Mesodermal cell (in vitro differentiated cells): ENCODE results near the gene JUP.

ENCODE experiments used
- H3K27ac ChIP-seq: 2 replicates; pipeline ENCODE4 v1.7.0; 2013; ENCODE audit warnings: mild to moderate bottlenecking, low read depth, low read length, moderate library complexity; ENCODE audit not compliant: severe bottlenecking
- H3K36me3 ChIP-seq: 2 replicates; pipeline ENCODE4 v1.7.1; 2013; ENCODE audit warnings: mild to moderate bottlenecking, low read length, moderate library complexity; ENCODE audit not compliant: control insufficient read depth, insufficient read depth
- H3K4me1 ChIP-seq: one replicate; pipeline ENCODE4 v1.7.1; 2013; ENCODE audit warnings: mild to moderate bottlenecking, low read length; ENCODE audit not compliant: insufficient read depth, control insufficient read depth, poor library complexity, severe bottlenecking
- H3K4me3 ChIP-seq: 2 replicates; pipeline ENCODE4 v1.7.0; 2013; ENCODE audit warnings: low read length, control low read depth, mild to moderate bottlenecking; ENCODE audit not compliant: insufficient read depth, poor library complexity, severe bottlenecking; ENCODE audit errors: extremely low read depth
- H3K9me3 ChIP-seq: 2 replicates; pipeline ENCODE4 v1.7.1; 2013; ENCODE audit warnings: mild to moderate bottlenecking, low read length, moderate library complexity; ENCODE audit not compliant: control insufficient read depth
- WGBS, 2 experiments: methylation state at CpG; one replicate each; pipeline ENCODE4 v1.1.5; 2013; ENCODE audit warnings: missing lambda C conversion rate in 2 of 2; ENCODE audit not compliant: insufficient coverage in 2 of 2; 5-methylcytosine and 5-hydroxymethylcytosine counted together

JUP gene

DNA sequence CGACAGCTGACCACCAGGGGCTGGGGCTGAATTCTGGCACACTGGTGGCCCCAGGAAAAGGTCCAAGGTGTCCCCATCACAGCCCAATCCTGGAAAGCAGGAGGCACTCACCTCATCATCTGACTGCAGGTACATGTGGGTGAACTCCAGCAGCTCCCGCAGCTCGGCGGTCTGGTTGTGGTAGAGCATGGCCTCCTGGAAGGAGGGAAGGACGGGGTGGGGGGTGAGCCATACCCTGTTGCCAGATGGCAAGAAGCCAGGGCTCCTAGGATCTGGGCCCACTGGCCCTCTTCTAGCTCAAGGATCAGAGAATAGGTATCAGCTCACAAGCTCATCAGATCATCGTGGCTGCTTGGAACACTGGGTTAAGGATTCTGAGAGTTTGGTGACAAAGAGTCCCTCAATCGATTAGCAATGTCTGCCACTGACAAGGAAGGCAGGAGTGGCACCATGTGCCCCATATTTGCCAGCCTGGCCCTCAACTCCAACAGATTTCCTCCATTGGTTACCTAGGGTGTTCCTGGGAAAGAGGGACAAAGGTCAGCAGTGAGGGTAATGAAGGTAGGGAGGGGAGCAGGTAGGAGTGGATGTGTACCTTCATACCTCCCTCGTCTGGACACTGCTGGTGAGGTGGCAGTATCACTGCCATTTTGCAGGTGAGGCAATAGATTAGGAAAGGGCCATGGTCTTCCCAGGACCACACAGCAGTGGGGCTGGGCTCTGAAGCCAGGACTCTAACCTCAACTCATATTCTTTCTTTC lies 20.4 kb upstream of the JUP start:
- no peaks in the 10 kb centered on the region for H3K4me1 ChIP-seq
- WGBS, 2 experiments: 88 to 94% methylated on average over 7 to 8 of the region's 8 CpGs
- H3K4me3 ChIP-seq: no peak overlapping the region
- H3K36me3 ChIP-seq: peaks cover 43% of the 10 kb centered on the region
- H3K27ac ChIP-seq: no peak overlapping the region
- no peaks in the 10 kb centered on the region for H3K9me3 ChIP-seq

GRCh38 chr17:41803049-41804020 lies 16.8 kb upstream of the JUP start:
- no peaks in the 10 kb centered on the region for H3K9me3 ChIP-seq
- no peak overlapping the region for H3K4me3 ChIP-seq
- H3K4me1 ChIP-seq: peaks cover 11% of the 10 kb centered on the region
- no peak overlapping the region for H3K27ac ChIP-seq
- WGBS, 2 experiments: 84 to 87% methylated on average over 20 to 22 of the region's 24 CpGs
- peaks cover 24% of the 10 kb centered on the region for H3K36me3 ChIP-seq

GRCh38 chr17:41801374-41802271 lies 15.1 kb upstream of the JUP start:
- peaks cover 11% of the 10 kb centered on the region for H3K4me1 ChIP-seq
- H3K4me3 ChIP-seq: no peak overlapping the region
- peaks cover 21% of the 10 kb centered on the region for H3K36me3 ChIP-seq
- 24% methylated on average over 8 to 10 of the region's 14 CpGs for WGBS, 2 experiments
- H3K27ac ChIP-seq: peak overlapping the region; percentile 59
- H3K9me3 ChIP-seq: no peaks in the 10 kb centered on the region

- Histone ChIP-seq H3K4me3 (no peak overlapping the region), H3K4me1 (peaks cover 11% of the 10 kb centered on the region), H3K36me3 (peaks cover 14% of the 10 kb centered on the region), H3K27ac (peak overlapping the region; percentile 59), H3K9me3 (no peaks in the 10 kb centered on the region)
- 46 to 51% methylated on average over 5 to 15 of the region's 18 CpGs for WGBS, 2 experiments
Measured at GRCh38 chr17:41800601-41801373, 14.3 kb upstream of the JUP start.

- peaks cover 7% of the 10 kb centered on the region for H3K36me3 ChIP-seq
- H3K9me3 ChIP-seq: no peaks in the 10 kb centered on the region
- H3K4me3 ChIP-seq: no peak overlapping the region
- peaks cover 21% of the 10 kb centered on the region for H3K4me1 ChIP-seq
- 91 to 94% methylated on average over 4 to 7 of the region's 8 CpGs for WGBS, 2 experiments
- no peak overlapping the region for H3K27ac ChIP-seq
Measured at GRCh38 chr17:41799366-41799765, 12.9 kb upstream of the JUP start.

DNA sequence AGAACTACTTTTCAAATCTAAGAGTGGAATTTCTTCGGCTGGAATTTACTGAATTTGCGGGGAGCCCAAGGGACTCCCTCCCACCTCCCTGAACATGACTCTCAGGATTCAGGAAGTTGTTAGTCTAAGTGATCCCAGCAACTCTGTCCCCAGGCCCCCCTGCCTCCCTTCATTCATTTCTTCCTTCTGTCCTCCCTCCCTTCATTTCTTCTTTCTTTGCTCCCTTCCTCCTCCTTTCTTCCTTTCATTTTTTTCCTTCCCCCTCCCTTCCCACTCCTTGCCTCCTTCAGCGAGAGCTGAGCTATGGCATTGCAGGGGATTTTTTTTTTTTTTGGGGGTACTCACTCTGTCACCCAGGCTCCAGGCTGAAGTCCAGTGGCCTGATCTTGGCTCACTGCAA lies 10.9 kb upstream of the JUP start:
- Histone ChIP-seq H3K27ac (no peak overlapping the region), H3K36me3 (peaks cover under 1% of the 10 kb centered on the region), H3K9me3 (no peaks in the 10 kb centered on the region), H3K4me3 (no peak overlapping the region), H3K4me1 (peaks cover 34% of the 10 kb centered on the region)
- 94 to 100% methylated on average over 2 of the region's 3 CpGs for WGBS, 2 experiments

- WGBS, 2 experiments: 94 to 96% methylated on average over 7 to 8 of the region's 10 CpGs
- no peak overlapping the region for H3K27ac ChIP-seq
Measured at GRCh38 chr17:41796121-41796895, 9.8 kb upstream of the JUP start.

GRCh38 chr17:41794540-41794975 lies 8.0 kb upstream of the JUP start:
- H3K4me1 ChIP-seq: peaks cover 29% of the 10 kb centered on the region
- H3K4me3 ChIP-seq: no peak overlapping the region
- WGBS, 2 experiments: 85 to 92% methylated on average over 5 of the region's 5 CpGs
- peak overlapping the region; percentile 98 for H3K27ac ChIP-seq
- H3K36me3 ChIP-seq: no peaks in the 10 kb centered on the region
- H3K9me3 ChIP-seq: no peaks in the 10 kb centered on the region

More at GRCh38 chr17:41796121-41796895, 9.8 kb upstream of the JUP start:
- Histone ChIP-seq H3K4me3 (no peak overlapping the region), H3K9me3 (no peaks in the 10 kb centered on the region), H3K36me3 (no peaks in the 10 kb centered on the region), H3K4me1 (peaks cover 38% of the 10 kb centered on the region)

GRCh38 chr17:41793784-41794539 lies 7.5 kb upstream of the JUP start:
- WGBS, 2 experiments: 0 to 8% methylated on average over 4 to 7 of the region's 14 CpGs
- H3K9me3 ChIP-seq: no peaks in the 10 kb centered on the region
- H3K27ac ChIP-seq: peak overlapping the region; percentile 98
- H3K36me3 ChIP-seq: no peaks in the 10 kb centered on the region
- H3K4me3 ChIP-seq: peak overlapping the region; percentile 21
- peaks cover 29% of the 10 kb centered on the region for H3K4me1 ChIP-seq
